ENCODE measurements around the gene GLIS1.

The GLIS1 gene

GRCh38 chr1:53483656-53484055 is 255.3 kb downstream of the GLIS1 start:
- TF ChIP-seq CTCF (conservative IDR thresholded peaks at IDR 0.05; ENCODE audit: low read depth, low read length) = no peak
- no peak for DNase-seq (ENCODE audit: low read depth)
- H3K4me3 ChIP-seq (ENCODE audit: low read depth, low read length) = no peak overlapping the region

GRCh38 chr1:53483170-53483569 is 255.8 kb downstream of the GLIS1 start:
- no peak for DNase-seq (ENCODE audit: low read depth)
- TF ChIP-seq CTCF (conservative IDR thresholded peaks at IDR 0.05; ENCODE audit: low read depth, low read length) = no peak
- H3K4me3 ChIP-seq (ENCODE audit: low read depth, low read length) = no peak overlapping the region

- no peak for DNase-seq (ENCODE audit: low read depth)
- no peak overlapping the region for H3K4me3 ChIP-seq (ENCODE audit: low read depth, low read length)
- TF ChIP-seq CTCF (conservative IDR thresholded peaks at IDR 0.05; ENCODE audit: low read depth, low read length) = no peak
Observed at GRCh38 chr1:53482441-53483153, 256.4 kb downstream of the GLIS1 start.

- H3K4me3 ChIP-seq (ENCODE audit: low read depth, low read length) = no peak overlapping the region
- TF ChIP-seq CTCF (conservative IDR thresholded peaks at IDR 0.05; ENCODE audit: low read depth, low read length) = no peak
- DNase-seq (ENCODE audit: low read depth) = no peak
Observed at GRCh38 chr1:53481456-53481855, 257.5 kb downstream of the GLIS1 start.

GRCh38 chr1:53480678-53481077 is 258.3 kb downstream of the GLIS1 start:
- no peak for TF ChIP-seq CTCF (conservative IDR thresholded peaks at IDR 0.05; ENCODE audit: low read depth, low read length)
- no peak for DNase-seq (ENCODE audit: low read depth)
- no peak overlapping the region for H3K4me3 ChIP-seq (ENCODE audit: low read depth, low read length)

- DNase-seq (ENCODE audit: low read depth) = no peak
- TF ChIP-seq CTCF (conservative IDR thresholded peaks at IDR 0.05; ENCODE audit: low read depth, low read length) = no peak
- no peak overlapping the region for H3K4me3 ChIP-seq (ENCODE audit: low read depth, low read length)
Observed at GRCh38 chr1:53478502-53478818, 260.5 kb downstream of the GLIS1 start.
